Colon (tissue), 2 donors: Measurements from ENCODE around the gene NPM3.

Experiments used
- FAIRE-seq: peaks from 2 replicates; lab custom pipeline; 2012; peaks lifted over from hg19 to GRCh38; lab: Jason Lieb, UNC
- donor health status: control.
- donor health status: control.

Gene NPM3

GRCh38 chr10:101774589-101775272, 8.5 kb downstream of the NPM3 start:
- FAIRE-seq: no peak

GRCh38 chr10:101773923-101774588, 9.2 kb downstream of the NPM3 start:
- no peak for FAIRE-seq

GRCh38 chr10:101772895-101773761, 10.1 kb downstream of the NPM3 start:
- FAIRE-seq: no peak

- no peak for FAIRE-seq
These were observed 11.0 kb downstream of the NPM3 start for GRCh38 chr10:101772017-101772894.

GRCh38 chr10:101771380-101771779, 11.9 kb downstream of the NPM3 start:
- FAIRE-seq: no peak

GRCh38 chr10:101770331-101771215, 12.7 kb downstream of the NPM3 start:
- no peak for FAIRE-seq

- no peak for FAIRE-seq
These were observed 13.6 kb downstream of the NPM3 start for GRCh38 chr10:101769541-101770180.

GRCh38 chr10:101768791-101769170, 14.5 kb downstream of the NPM3 start:
- no peak for FAIRE-seq

- FAIRE-seq: no peak
These were observed 15.1 kb downstream of the NPM3 start for GRCh38 chr10:101767966-101768790.

GRCh38 chr10:101767600-101767945, 15.7 kb downstream of the NPM3 start:
- FAIRE-seq: no peak

- FAIRE-seq: no peak
These were observed 16.3 kb downstream of the NPM3 start for GRCh38 chr10:101766753-101767599.

- FAIRE-seq: no peak
These were observed 16.9 kb downstream of the NPM3 start for GRCh38 chr10:101766306-101766705.

- no peak for FAIRE-seq
These were observed 20.0 kb downstream of the NPM3 start for GRCh38 chr10:101763141-101763846.

- no peak for FAIRE-seq
These were observed 20.5 kb downstream of the NPM3 start for GRCh38 chr10:101762736-101763135.

- no peak for FAIRE-seq
These were observed 22.0 kb downstream of the NPM3 start for GRCh38 chr10:101761226-101761625.

- FAIRE-seq: no peak
These were observed 22.7 kb downstream of the NPM3 start for GRCh38 chr10:101760510-101760909.

GRCh38 chr10:101759309-101760247, 23.7 kb downstream of the NPM3 start:
- FAIRE-seq: no peak
